K562 (cell line): ENCODE measurements around the gene ZNF239. TPM values are rescaled to one million over a fixed set of nuclear protein-coding genes. Genes with fewer than 3 reads are reported as not detected.

Source experiments
- BACH1 ChIP-seq: fragments of 200-800 bp; sonication (Bioruptor generic); IDR thresholded peaks from 2 replicates; pipeline ENCODE4 v1.6.1; 2016; ENCODE audit warnings: missing genetic modification characterization, missing compliant biosample characterization
- HNRNPUL1 ChIP-seq: fragments of 200-400 bp; formaldehyde crosslinking; IDR thresholded peaks from 2 replicates; pipeline ENCODE4 v1.6.1; 2017; ENCODE audit warnings: low read length
- LARP7 ChIP-seq: fragments of 450-650 bp; IDR thresholded peaks from 2 replicates; pipeline ENCODE4 v1.6.1; 2016
- MYC ChIP-seq, 2 experiments: fragments of 250-450 bp in 1 of 2; sonication (Bioruptor Pico) in 1 of 2; IDR thresholded peaks; 2 replicates each; pipeline versions ENCODE4 v1.5.1 to v1.6.1; 2012 to 2021; ENCODE audit warnings: low read depth in 2 of 2, borderline replicate concordance in 1 of 2, improper control_type of control experiment in 1 of 2, low read length in 1 of 2, mild to moderate bottlenecking in 1 of 2, moderate library complexity in 1 of 2
- POLR2B ChIP-seq: fragments of 450-650 bp; IDR thresholded peaks from 2 replicates; pipeline ENCODE4 v1.6.1; 2018; ENCODE audit warnings: low read depth; ENCODE audit not compliant: partially characterized antibody
- PTRF ChIP-seq: fragments of 450-650 bp; IDR thresholded peaks from 2 replicates; pipeline ENCODE4 v1.6.1; 2016; ENCODE audit warnings: mild to moderate bottlenecking, missing genetic modification characterization, missing compliant biosample characterization
- ZKSCAN3 ChIP-seq: fragments of 250-450 bp; sonication (Bioruptor Pico); IDR thresholded peaks from 2 replicates; pipeline ENCODE4 v1.4.0; 2020
- ZNF165 ChIP-seq: fragments of 250-450 bp; sonication (Bioruptor Pico); IDR thresholded peaks from 2 replicates; pipeline ENCODE4 v1.4.0; 2020; ENCODE audit warnings: borderline replicate concordance
- ZNF217 ChIP-seq: sonication (generic); formaldehyde crosslinking; IDR thresholded peaks from 2 replicates; pipeline ENCODE4 v1.8.0; 2022; ENCODE audit warnings: mild to moderate bottlenecking, missing genetic modification reagents
- ZNF511 ChIP-seq: sonication (generic); formaldehyde crosslinking; IDR thresholded peaks from 2 replicates; pipeline ENCODE4 v1.8.0; 2022; ENCODE audit warnings: mild to moderate bottlenecking, missing genetic modification reagents
- polyA plus RNA-seq, 8 experiments: library from polyadenylated mRNA; depleted of rRNA in 4 of 8; stranded (reverse) in 5 of 8; unstranded in 3 of 8; fragments of >200 nt; fragmentation: Nextera tagmentation in 2 of 8; fragmentation: Illumina TruSeq in 1 of 8; extraction: Ambion mirVana in 2 of 8; extraction: Trizol in 1 of 8; gene quantifications; 2 replicates each; pipeline versions ENCODE4 v1.2.1 to v1.2.3, GENCODE V29; 2011 to 2014; ENCODE audit warnings: inconsistent platforms in 1 of 8, missing spikeins in 1 of 8
- total RNA-seq, 7 experiments: library from RNA; depleted of rRNA in 6 of 7; stranded (reverse); fragments of >200 nt in 6 of 7; fragmentation: Illumina TruSeq in 2 of 7; extraction: Trizol in 2 of 7; gene quantifications; 2 replicates each; pipeline versions ENCODE4 v1.2.1 to v1.2.3, GENCODE V29; 2011 to 2021; ENCODE audit warnings: low replicate concordance in 1 of 7
- TF ChIP-seq, protein P1 (sequence below), 2 experiments: fragments of 450-650 bp; IDR thresholded peaks; 2 replicates each; pipeline ENCODE4 v1.6.1; 2016
- TF ChIP-seq, protein P2 (sequence below): fragments of 250-450 bp; sonication (Bioruptor Pico); IDR thresholded peaks from 2 replicates; pipeline ENCODE4 v1.5.0; 2021
- TF ChIP-seq, protein P3 (sequence below), 2 experiments: fragments of 450-650 bp; IDR thresholded peaks; 2 replicates each; pipeline ENCODE4 v1.6.1; 2016; ENCODE audit warnings: mild to moderate bottlenecking in 2 of 2, borderline replicate concordance in 1 of 2, low read depth in 1 of 2, moderate library complexity in 1 of 2

The ZNF239 gene
- total and polyA plus RNA-seq, 9 of the 15 experiments (the other 6 are each of a cell fraction or from before 2014, with no cell fraction given) = 13.7 to 26.7 (median 23.4) TPM

DNA sequence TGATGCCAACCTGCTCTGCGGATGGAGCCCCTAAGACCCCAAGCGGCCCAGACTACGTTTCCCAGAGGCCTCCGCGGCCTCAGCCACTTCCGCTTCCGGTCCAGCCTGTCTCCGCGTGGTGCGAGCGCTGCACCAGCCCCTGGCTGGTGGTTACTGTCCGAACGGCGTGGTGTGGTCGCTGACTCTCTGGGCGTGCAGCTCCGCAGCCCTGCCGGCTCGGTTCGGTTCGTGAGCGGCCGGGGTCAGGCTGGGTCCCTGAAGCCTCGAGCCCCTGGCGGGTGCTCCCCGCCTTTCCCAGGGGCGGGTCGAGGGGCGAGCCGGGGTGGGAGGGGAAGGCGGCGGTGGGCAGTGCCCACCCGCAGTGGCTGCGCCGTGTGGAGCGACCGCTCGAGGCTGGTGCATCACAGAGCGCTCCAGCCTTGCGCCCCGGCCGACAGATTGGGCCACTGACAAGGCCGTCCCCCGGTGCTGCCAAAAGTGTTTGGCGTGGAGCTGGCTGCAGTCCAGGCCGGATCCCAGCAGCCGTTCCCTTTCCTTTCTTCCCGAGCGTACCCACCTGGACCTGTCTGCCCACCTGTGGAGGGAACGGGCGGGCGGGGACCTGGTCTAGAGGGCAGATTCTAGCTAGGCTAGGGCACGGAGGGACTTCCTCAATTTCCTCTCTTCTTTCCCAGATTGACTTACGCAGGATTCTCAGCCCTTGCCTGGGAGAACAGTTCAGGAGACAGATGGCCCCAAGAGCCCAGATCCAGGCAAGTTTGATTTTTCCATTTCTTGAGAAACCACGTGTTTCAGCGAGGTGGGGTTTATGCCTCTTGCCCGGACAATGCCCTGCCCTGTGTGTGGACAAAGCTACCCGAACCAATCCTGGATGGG is 32.1 kb upstream of the ZNF239 start, which contains the start of gene ZNF485 (continued):
- TF ChIP-seq HNRNPUL1 (no peak), PTRF (tag) (no peak), ZNF165 (CRISPR knock-in tag) (no peak), ZKSCAN3 (CRISPR knock-in tag) (no peak), POLR2B (peak; percentile 70), ZNF511 (CRISPR knock-in tag) (no peak; the same call in 1 of the 2 replicates), BACH1 (tag) (no peak), LARP7 (no peak), MYC (IDR thresholded peaks at IDR 0.05; ENCODE audit: low read depth, low read length) (peak; percentile 99), MYC (CRISPR knock-in tag; IDR thresholded peaks at IDR 0.05; ENCODE audit: borderline replicate concordance, low read depth) (peak; percentile 89), ZNF217 (CRISPR knock-in tag) (no peak)
- TF ChIP-seq, protein P1, sequence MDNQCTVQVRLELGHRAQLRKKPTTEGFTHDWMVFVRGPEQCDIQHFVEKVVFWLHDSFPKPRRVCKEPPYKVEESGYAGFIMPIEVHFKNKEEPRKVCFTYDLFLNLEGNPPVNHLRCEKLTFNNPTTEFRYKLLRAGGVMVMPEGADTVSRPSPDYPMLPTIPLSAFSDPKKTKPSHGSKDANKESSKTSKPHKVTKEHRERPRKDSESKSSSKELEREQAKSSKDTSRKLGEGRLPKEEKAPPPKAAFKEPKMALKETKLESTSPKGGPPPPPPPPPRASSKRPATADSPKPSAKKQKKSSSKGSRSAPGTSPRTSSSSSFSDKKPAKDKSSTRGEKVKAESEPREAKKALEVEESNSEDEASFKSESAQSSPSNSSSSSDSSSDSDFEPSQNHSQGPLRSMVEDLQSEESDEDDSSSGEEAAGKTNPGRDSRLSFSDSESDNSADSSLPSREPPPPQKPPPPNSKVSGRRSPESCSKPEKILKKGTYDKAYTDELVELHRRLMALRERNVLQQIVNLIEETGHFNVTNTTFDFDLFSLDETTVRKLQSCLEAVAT (IDR thresholded peaks at IDR 0.05) = no peak
- TF ChIP-seq, protein P2, sequence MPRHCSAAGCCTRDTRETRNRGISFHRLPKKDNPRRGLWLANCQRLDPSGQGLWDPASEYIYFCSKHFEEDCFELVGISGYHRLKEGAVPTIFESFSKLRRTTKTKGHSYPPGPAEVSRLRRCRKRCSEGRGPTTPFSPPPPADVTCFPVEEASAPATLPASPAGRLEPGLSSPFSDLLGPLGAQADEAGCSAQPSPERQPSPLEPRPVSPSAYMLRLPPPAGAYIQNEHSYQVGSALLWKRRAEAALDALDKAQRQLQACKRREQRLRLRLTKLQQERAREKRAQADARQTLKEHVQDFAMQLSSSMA (CRISPR knock-in tag) = no peak
- TF ChIP-seq, protein P3, sequence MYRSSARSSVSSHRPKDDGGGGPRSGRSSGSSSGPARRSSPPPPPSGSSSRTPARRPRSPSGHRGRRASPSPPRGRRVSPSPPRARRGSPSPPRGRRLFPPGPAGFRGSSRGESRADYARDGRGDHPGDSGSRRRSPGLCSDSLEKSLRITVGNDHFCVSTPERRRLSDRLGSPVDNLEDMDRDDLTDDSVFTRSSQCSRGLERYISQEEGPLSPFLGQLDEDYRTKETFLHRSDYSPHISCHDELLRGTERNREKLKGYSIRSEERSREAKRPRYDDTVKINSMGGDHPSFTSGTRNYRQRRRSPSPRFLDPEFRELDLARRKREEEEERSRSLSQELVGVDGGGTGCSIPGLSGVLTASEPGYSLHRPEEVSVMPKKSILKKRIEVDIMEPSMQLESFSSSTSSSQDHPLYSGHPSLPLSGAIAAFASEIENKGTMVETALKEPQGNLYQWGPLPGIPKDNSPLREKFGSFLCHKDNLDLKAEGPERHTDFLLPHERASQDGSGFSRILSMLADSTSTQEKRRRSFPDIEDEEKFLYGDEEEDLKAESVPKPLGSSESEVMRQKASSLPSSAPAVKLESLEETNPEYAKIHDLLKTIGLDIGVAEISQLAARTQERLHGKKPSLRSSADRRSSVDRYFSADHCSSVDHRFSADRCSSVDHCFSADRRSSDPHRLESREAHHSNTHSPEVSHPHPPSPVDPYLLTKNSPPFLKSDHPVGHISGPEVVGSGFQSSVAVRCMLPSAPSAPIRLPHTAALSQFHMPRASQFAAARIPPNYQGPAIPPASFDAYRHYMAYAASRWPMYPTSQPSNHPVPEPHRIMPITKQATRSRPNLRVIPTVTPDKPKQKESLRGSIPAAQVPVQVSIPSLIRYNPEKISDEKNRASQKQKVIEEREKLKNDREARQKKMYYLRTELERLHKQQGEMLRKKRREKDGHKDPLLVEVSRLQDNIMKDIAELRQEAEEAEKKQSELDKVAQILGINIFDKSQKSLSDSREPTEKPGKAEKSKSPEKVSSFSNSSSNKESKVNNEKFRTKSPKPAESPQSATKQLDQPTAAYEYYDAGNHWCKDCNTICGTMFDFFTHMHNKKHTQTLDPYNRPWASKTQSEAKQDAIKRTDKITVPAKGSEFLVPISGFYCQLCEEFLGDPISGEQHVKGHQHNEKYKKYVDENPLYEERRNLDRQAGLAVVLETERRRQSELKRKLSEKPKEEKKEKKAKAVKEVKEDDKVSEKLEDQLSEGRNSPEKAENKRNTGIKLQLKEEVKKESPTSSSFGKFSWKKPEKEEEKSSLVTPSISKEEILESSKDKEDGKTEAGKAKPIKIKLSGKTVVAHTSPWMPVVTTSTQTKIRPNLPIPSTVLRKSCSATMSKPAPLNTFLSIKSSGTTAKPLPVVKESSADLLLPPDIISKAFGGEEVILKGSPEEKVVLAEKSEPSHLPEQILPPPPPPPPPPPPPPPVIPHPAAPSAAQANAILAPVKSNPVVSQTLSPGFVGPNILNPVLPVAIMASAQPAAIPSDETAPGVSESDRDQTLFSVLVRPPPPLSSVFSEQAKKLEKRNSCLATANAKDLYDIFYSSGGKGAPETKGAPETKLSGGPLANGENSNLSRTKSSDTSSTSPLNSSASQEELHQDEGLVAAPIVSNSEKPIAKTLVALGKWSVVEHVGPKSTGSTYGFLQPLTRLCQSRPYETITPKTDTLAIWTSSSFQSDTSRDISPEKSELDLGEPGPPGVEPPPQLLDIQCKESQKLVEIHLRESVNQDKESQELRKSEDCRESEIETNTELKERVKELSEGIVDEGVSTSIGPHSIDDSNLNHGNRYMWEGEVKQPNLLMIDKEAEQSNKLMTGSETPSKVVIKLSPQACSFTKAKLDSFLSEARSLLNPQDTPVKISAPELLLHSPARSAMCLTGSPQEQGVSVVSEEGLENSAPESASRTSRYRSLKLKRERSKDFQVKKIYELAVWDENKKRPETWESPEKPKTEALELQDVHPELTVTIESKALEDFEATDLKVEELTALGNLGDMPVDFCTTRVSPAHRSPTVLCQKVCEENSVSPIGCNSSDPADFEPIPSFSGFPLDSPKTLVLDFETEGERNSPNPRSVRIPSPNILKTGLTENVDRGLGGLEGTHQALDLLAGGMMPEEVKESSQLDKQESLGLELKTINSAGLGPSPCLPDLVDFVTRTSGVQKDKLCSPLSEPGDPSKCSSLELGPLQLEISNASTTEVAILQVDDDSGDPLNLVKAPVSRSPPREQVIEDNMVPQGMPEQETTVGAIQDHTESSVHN (IDR thresholded peaks at IDR 0.05; ENCODE audit: borderline replicate concordance in 1 of 2, low read depth in 1 of 2) = no peak
